K562 (cell line): ENCODE data around the gene ZEB2. TPM values are rescaled to one million over a fixed set of nuclear protein-coding genes. Genes with fewer than 3 reads are reported as not detected.

ENCODE experiments used
- ADNP ChIP-seq: fragments of 200-800 bp; sonication (Bioruptor generic); IDR thresholded peaks from 2 replicates; pipeline ENCODE4 v1.6.1; 2016; ENCODE audit warnings: missing genetic modification characterization, missing compliant biosample characterization
- CBFB ChIP-seq: sonication (generic); formaldehyde crosslinking; IDR thresholded peaks from 2 replicates; pipeline ENCODE4 v1.4.0; 2020; ENCODE audit warnings: mild to moderate bottlenecking, missing genetic modification reagents
- CC2D1A ChIP-seq: fragments of 450-650 bp; IDR thresholded peaks from 2 replicates; pipeline ENCODE4 v1.6.1; 2017; ENCODE audit warnings: mild to moderate bottlenecking
- COPS2 ChIP-seq: fragments of 450-650 bp; conservative IDR thresholded peaks from 2 replicates; pipeline ENCODE4 v1.6.1; 2016; ENCODE audit warnings: mild to moderate bottlenecking, moderate library complexity
- EP400 ChIP-seq: fragments of 450-650 bp; IDR thresholded peaks from 2 replicates; pipeline ENCODE4 v1.6.1; 2017; ENCODE audit warnings: antibody characterized with exemption, mild to moderate bottlenecking, moderate library complexity
- ESRRB ChIP-seq: fragments of 250-450 bp; sonication (Bioruptor Pico); IDR thresholded peaks from 2 replicates; pipeline ENCODE4 v1.5.0; 2020; ENCODE audit warnings: mild to moderate bottlenecking, moderate library complexity, borderline replicate concordance
- HDAC6 ChIP-seq: IDR thresholded peaks from 2 replicates; pipeline ENCODE4 v1.6.1; 2012; ENCODE audit warnings: low read depth, mild to moderate bottlenecking, control low read depth, inconsistent platforms, low read length, moderate library complexity
- HNRNPK ChIP-seq: fragments of 200-400 bp; formaldehyde crosslinking; IDR thresholded peaks from one replicate; pipeline ENCODE4 v1.6.1; 2018; ENCODE audit warnings: mild to moderate bottlenecking, low read depth, low read length; ENCODE audit not compliant: poor library complexity, severe bottlenecking
- KAT7 ChIP-seq: sonication (generic); formaldehyde crosslinking; IDR thresholded peaks from 2 replicates; pipeline ENCODE4 v1.8.0; 2022; ENCODE audit warnings: missing genetic modification reagents, mild to moderate bottlenecking, borderline replicate concordance
- MBD2 ChIP-seq: sonication (generic); IDR thresholded peaks from 2 replicates; pipeline ENCODE4 v1.6.1; 2016; ENCODE audit warnings: low read depth, borderline replicate concordance
- SMC3 ChIP-seq: conservative IDR thresholded peaks from 2 replicates; pipeline ENCODE4 v1.6.1; 2011; ENCODE audit warnings: low read depth, low read length, improper control_type of control experiment; ENCODE audit not compliant: insufficient read depth
- SRF ChIP-seq, 2 experiments: fragments of 250-450, 450-650 bp in 1 of 2; sonication (Bioruptor Pico) in 1 of 2; sonication (generic) in 1 of 2; formaldehyde crosslinking; IDR thresholded peaks; 2 replicates each; pipeline versions ENCODE4 v1.5.0 to v1.5.1; 2020 to 2022; ENCODE audit warnings: mild to moderate bottlenecking in 1 of 2, missing genetic modification reagents in 1 of 2
- ZC3H11A ChIP-seq: IDR thresholded peaks from 2 replicates; pipeline ENCODE4 v1.6.1; 2012; ENCODE audit warnings: low read depth, low read length, improper control_type of control experiment
- ZFP91 ChIP-seq: sonication (generic); formaldehyde crosslinking; IDR thresholded peaks from 2 replicates; pipeline ENCODE4 v1.8.0; 2022; ENCODE audit warnings: mild to moderate bottlenecking, missing genetic modification reagents
- ZNF41 ChIP-seq: fragments of 250-450 bp; sonication (Bioruptor Pico); conservative IDR thresholded peaks from 2 replicates; pipeline ENCODE4 v1.4.0; 2020; ENCODE audit warnings: mild to moderate bottlenecking
- ZNF445 ChIP-seq: fragments of 250-450 bp; sonication (Bioruptor Pico); IDR thresholded peaks from 2 replicates; pipeline ENCODE4 v1.4.0; 2020; ENCODE audit warnings: low read depth, mild to moderate bottlenecking, moderate library complexity
- polyA plus RNA-seq, 8 experiments: library from polyadenylated mRNA; depleted of rRNA in 4 of 8; stranded (reverse) in 5 of 8; unstranded in 3 of 8; fragments of >200 nt; fragmentation: Nextera tagmentation in 2 of 8; fragmentation: Illumina TruSeq in 1 of 8; extraction: Ambion mirVana in 2 of 8; extraction: Trizol in 1 of 8; gene quantifications; 2 replicates each; pipeline versions ENCODE4 v1.2.1 to v1.2.3, GENCODE V29; 2011 to 2014; ENCODE audit warnings: inconsistent platforms in 1 of 8, missing spikeins in 1 of 8
- total RNA-seq, 7 experiments: library from RNA; depleted of rRNA in 6 of 7; stranded (reverse); fragments of >200 nt in 6 of 7; fragmentation: Illumina TruSeq in 2 of 7; extraction: Trizol in 2 of 7; gene quantifications; 2 replicates each; pipeline versions ENCODE4 v1.2.1 to v1.2.3, GENCODE V29; 2011 to 2021; ENCODE audit warnings: low replicate concordance in 1 of 7
- TF ChIP-seq, protein P1 (sequence below): fragments of 450-650 bp; formaldehyde crosslinking; conservative IDR thresholded peaks from 2 replicates; pipeline ENCODE4 v1.4.0; 2022; ENCODE audit warnings: mild to moderate bottlenecking, missing genetic modification characterization
- TF ChIP-seq, protein P2 (sequence below): fragments of 450-650 bp; IDR thresholded peaks from 2 replicates; pipeline ENCODE4 v1.6.1; 2018; ENCODE audit warnings: mild to moderate bottlenecking, low read depth; ENCODE audit not compliant: partially characterized antibody
- TF ChIP-seq, protein P3 (sequence below), 2 experiments: IDR thresholded peaks; 2 replicates each; pipeline ENCODE4 v1.6.1; 2012; ENCODE audit warnings: improper control_type of control experiment in 2 of 2, low read depth in 2 of 2, low read length in 2 of 2, borderline replicate concordance in 1 of 2
- TF ChIP-seq, protein P4 (sequence below): sonication (generic); formaldehyde crosslinking; IDR thresholded peaks from 2 replicates; pipeline ENCODE4 v1.8.0; 2022; ENCODE audit warnings: mild to moderate bottlenecking, low read depth, missing genetic modification reagents

ZEB2 gene
- total and polyA plus RNA-seq, 9 of the 15 experiments (the other 6 are each of a cell fraction or from before 2014, with no cell fraction given), result 15.1 to 113 (median 72.3) TPM

GRCh38 chr2:144508172-144508851, 11.6 kb downstream of the ZEB2 start (continued):
- TF ChIP-seq, protein P1, sequence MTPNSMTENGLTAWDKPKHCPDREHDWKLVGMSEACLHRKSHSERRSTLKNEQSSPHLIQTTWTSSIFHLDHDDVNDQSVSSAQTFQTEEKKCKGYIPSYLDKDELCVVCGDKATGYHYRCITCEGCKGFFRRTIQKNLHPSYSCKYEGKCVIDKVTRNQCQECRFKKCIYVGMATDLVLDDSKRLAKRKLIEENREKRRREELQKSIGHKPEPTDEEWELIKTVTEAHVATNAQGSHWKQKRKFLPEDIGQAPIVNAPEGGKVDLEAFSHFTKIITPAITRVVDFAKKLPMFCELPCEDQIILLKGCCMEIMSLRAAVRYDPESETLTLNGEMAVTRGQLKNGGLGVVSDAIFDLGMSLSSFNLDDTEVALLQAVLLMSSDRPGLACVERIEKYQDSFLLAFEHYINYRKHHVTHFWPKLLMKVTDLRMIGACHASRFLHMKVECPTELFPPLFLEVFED (CRISPR knock-in tag), result no peak
- TF ChIP-seq EP400, result no peak
- TF ChIP-seq, protein P2, sequence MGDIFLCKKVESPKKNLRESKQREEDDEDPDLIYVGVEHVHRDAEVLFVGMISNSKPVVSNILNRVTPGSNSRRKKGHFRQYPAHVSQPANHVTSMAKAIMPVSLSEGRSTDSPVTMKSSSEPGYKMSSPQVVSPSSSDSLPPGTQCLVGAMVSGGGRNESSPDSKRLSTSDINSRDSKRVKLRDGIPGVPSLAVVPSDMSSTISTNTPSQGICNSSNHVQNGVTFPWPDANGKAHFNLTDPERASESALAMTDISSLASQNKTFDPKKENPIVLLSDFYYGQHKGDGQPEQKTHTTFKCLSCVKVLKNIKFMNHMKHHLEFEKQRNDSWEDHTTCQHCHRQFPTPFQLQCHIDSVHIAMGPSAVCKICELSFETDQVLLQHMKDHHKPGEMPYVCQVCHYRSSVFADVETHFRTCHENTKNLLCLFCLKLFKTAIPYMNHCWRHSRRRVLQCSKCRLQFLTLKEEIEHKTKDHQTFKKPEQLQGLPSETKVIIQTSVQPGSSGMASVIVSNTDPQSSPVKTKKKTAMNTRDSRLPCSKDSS, result no peak
- no peak for TF ChIP-seq COPS2
- no peak; the same call in 1 of the 2 replicates for TF ChIP-seq ZNF445
- TF ChIP-seq ADNP (tag), result no peak
- no peak for TF ChIP-seq CBFB (CRISPR knock-in tag)
- TF ChIP-seq, protein P3, sequence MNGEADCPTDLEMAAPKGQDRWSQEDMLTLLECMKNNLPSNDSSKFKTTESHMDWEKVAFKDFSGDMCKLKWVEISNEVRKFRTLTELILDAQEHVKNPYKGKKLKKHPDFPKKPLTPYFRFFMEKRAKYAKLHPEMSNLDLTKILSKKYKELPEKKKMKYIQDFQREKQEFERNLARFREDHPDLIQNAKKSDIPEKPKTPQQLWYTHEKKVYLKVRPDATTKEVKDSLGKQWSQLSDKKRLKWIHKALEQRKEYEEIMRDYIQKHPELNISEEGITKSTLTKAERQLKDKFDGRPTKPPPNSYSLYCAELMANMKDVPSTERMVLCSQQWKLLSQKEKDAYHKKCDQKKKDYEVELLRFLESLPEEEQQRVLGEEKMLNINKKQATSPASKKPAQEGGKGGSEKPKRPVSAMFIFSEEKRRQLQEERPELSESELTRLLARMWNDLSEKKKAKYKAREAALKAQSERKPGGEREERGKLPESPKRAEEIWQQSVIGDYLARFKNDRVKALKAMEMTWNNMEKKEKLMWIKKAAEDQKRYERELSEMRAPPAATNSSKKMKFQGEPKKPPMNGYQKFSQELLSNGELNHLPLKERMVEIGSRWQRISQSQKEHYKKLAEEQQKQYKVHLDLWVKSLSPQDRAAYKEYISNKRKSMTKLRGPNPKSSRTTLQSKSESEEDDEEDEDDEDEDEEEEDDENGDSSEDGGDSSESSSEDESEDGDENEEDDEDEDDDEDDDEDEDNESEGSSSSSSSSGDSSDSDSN (IDR thresholded peaks at IDR 0.05; ENCODE audit: borderline replicate concordance in 1 of 2, low read depth in 2 of 2, low read length in 2 of 2), result no peak
- TF ChIP-seq CC2D1A, result peak; percentile 24; the same call in 1 of the 2 replicates
- no peak for TF ChIP-seq ZNF41 (CRISPR knock-in tag)
- TF ChIP-seq ESRRB (CRISPR knock-in tag), result no peak
- TF ChIP-seq SRF (CRISPR knock-in tag; IDR thresholded peaks at IDR 0.05), result no peak
- no peak for TF ChIP-seq ZFP91 (CRISPR knock-in tag)
- TF ChIP-seq KAT7 (CRISPR knock-in tag), result 0 out of 2 replicates have a peak, but pooled peaks have one; percentile 5
- TF ChIP-seq ZC3H11A, result no peak
- TF ChIP-seq HDAC6, result no peak
- TF ChIP-seq SMC3, result no peak
- no peak for TF ChIP-seq MBD2
- TF ChIP-seq, protein P4, sequence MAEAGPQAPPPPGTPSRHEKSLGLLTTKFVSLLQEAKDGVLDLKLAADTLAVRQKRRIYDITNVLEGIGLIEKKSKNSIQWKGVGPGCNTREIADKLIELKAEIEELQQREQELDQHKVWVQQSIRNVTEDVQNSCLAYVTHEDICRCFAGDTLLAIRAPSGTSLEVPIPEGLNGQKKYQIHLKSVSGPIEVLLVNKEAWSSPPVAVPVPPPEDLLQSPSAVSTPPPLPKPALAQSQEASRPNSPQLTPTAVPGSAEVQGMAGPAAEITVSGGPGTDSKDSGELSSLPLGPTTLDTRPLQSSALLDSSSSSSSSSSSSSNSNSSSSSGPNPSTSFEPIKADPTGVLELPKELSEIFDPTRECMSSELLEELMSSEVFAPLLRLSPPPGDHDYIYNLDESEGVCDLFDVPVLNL (CRISPR knock-in tag), result no peak
- no peak for TF ChIP-seq HNRNPK
